G401 (cell line): ENCODE results near the gene GADL1. TPM values are rescaled to one million over a fixed set of nuclear protein-coding genes. Genes with fewer than 3 reads are reported as not detected.

ENCODE experiments used
- DNase-seq: peaks from one replicate; pipeline ENCODE4 v3.0.0-alpha.2; 2015; ENCODE audit warnings: low spot score
- in situ Hi-C: cut with HindIII; loops from 2 replicates; pipeline ENCODE4 v1.10.0; 2016; ENCODE audit warnings: low sequenced_read_pairs, mixed read lengths
- total RNA-seq: library from RNA; depleted of rRNA; stranded (reverse); fragments of >200 nt; shearing (Covaris generic); gene quantifications from 2 replicates; pipeline ENCODE4 v1.2.3, GENCODE V29; 2014; rRNA removed

Gene GADL1, protein sequence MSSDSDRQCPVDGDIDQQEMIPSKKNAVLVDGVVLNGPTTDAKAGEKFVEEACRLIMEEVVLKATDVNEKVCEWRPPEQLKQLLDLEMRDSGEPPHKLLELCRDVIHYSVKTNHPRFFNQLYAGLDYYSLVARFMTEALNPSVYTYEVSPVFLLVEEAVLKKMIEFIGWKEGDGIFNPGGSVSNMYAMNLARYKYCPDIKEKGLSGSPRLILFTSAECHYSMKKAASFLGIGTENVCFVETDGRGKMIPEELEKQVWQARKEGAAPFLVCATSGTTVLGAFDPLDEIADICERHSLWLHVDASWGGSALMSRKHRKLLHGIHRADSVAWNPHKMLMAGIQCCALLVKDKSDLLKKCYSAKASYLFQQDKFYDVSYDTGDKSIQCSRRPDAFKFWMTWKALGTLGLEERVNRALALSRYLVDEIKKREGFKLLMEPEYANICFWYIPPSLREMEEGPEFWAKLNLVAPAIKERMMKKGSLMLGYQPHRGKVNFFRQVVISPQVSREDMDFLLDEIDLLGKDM
- not detected in 2 replicates for total RNA-seq

DNA sequence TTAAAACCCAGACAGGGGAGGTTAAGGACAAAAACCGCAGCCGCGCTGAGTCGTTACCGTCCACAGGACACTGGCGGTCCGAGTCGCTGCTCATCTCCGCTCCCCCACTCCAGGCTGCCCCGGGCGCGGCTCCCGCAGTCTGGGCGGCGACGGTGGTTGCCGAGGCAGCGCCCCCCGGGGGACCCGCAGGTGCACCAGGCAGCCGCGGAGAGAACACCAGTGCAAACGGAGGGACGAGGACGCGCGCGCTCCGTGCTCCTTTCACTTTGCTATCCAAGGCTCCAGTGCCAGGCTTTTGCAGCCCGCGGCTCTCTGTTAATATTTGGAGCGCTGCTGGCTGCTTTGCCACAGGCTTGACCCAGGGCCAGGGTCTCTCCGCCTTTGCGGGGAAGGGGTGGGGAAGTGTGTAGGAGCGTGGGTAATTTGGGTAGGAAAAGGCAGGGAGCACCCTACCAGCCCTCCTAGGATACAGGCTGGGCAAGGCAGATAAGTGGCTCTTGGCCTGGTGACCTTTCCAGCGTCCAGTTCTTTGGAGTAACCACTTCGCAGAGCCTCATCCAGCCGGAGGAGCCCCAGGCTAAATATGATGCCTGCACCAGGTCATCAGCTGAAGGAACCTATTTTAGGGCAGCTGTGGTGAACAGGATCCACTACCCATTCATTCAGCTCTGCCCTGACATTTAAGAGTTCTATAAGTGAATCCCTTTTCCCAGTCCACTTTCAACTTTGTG is at the start of gene GADL1:
Gene GADL1 (minus strand): TSS at position 141 of the 731 bp plus-strand sequence. CDS start 47 bp downstream, at position 94.
- no peak for DNase-seq
- in situ Hi-C loops, result no loop called here

DNA sequence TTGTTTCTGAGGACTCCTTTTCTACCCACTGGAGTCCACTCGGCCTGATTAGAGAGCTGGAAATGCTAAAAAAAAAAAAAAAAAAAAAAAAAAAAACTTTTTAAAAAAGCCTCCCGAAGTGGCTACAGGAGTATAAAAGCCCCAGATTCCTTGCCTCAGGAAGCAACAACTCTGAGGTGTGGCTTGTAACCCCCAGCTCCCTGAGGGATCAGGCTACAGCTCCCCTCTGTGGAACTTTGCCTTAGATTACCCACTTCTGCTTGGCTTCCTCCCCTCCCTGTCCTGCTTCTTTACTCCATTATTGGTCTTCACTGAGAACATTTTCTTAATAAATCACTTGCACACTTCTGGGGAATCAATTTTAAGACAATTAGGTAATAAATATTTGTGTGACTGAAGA is 49.7 kb upstream of the GADL1 start:
- in situ Hi-C loops, result no loop called here
- no peak for DNase-seq

DNA sequence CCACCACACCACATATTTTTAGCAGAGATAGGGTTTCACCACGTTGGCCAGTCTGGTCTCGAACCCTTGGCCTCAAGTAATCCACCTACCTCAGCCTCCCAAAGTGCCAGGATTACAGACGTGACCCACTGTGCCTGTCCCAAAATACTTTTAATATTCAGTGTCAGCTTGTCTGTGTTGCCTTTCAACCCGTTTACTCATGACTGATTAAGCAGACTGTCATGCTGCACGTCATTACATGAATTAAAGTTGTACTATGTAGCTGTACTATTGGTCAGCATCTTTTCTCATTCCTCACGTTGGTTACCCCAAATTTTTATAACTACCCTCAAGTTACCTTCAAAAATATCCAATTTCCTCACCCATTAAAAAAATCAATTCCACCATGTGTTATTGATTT is 48.7 kb upstream of the GADL1 start:
- no peak for DNase-seq
- in situ Hi-C loops, result no loop called here

DNA sequence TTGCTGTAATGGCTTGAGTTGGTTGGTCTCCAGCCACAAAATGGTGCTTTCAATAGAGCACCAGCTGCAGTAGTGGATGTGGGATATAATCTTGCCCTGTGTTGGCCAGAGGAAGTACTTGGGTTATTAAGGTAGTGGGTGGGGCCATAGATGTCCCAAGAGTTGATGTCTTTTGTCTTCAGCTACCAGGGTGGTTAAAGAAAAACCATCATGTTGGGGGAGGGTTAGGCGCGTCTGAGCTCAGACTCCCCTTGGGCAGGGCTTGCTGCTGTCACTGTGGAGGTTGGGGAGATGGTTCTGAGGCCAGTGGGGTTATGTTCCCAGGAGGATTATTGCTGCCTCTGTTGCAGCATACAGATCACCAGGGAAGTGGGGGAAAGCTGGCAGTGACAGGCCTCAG is 46.9 kb upstream of the GADL1 start:
- in situ Hi-C loops, result no loop called here
- no peak for DNase-seq

DNA sequence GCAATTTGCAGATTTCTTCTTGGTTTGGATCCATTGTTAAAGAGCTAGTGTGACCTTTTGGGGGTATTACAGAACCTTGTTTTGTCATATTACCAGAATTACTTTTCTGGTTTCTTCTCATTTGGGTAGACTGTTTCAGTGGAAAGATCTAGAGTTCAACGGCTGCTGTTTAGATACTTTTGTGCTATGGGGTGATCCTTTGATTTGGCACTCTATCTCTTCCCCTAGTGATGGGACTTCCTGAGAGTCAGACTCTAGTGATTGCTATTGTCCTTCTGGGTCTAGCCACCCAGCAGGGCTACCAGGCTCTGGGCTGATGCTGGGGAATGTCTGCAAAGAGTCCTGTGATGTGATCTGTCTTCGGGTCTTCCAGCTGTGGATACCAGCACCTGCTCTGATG is 46.3 kb upstream of the GADL1 start:
- no peak for DNase-seq
- in situ Hi-C loops, result no loop called here

DNA sequence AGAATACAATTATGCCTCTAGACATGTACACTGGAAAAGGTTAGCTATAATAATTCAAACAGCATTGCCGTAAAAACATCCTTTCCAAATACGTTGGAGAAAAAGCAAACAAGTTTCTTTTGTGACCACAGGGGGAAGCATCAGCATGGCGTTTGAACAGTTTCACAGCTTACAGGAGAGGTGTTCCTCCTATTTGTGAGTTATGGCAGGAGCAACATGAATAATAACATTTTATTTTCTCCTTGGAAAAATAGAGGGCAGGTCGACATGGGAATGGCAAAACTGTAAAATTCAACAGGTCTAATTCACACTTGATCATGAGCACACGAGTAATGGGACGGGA is 39.7 kb upstream of the GADL1 start:
- in situ Hi-C loops, result no loop called here
- DNase-seq, result peak; percentile 6

DNA sequence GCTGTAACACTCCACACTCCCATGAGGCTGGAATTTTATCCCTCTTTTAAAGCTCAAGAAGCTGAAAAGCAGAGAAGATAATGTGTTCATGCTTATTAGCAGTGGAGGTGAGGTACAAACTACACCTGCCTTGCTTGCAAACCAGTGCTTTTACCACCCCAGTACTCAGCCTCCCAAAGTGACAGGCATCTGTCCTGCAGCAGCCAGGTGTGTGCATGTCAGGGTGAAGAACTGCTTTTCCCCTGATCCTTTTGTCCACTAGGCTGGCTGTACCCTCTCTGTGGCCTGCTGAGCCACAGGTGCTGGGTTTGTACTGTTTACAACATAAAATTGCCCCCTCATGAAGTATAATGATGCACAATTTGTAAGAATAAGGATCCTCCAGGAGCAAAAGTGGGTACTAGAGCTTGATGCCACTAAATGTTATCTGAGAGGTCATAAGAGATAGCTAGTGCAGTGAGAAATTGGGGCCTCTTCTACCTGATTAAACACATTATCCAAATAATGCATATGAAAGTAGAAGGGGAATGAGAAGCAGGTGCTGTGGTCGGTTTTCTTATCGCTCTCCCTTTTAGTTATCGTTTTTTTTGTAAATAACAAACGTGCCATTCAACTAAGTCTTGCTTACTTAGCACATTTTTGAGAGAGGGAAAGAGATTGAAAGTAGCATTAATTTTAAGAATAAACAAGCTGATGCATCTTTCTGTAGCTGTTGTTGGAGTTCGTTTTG is 39.2 kb upstream of the GADL1 start:
- DNase-seq, result no peak
- in situ Hi-C loops, result no loop called here

DNA sequence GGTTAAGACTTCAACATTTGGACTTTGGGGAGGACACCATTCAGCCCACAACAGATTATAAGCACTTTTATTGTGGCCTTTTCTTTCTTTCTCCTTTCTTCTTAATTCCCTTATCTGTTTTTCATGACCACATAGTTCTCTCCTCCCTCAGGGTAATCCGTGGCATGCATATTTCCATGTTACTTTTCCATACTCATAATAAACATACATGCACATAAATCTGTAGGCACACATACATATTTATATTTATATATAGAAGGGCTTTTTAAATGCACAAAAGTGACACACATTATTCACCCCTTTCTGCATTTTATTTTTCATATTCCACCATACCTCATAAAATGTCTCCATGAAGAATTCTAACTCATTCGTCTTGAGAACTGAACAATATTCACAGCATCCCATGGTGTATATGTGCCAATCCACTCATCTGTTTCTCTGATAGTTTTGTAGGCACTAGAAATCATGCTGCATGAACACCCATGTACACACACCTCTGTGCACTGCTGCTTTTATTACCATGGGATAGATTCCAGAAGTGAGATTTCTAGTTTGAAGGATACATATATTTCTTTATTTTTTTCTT is 38.1 kb upstream of the GADL1 start:
- no peak for DNase-seq
- in situ Hi-C loops, result no loop called here

DNA sequence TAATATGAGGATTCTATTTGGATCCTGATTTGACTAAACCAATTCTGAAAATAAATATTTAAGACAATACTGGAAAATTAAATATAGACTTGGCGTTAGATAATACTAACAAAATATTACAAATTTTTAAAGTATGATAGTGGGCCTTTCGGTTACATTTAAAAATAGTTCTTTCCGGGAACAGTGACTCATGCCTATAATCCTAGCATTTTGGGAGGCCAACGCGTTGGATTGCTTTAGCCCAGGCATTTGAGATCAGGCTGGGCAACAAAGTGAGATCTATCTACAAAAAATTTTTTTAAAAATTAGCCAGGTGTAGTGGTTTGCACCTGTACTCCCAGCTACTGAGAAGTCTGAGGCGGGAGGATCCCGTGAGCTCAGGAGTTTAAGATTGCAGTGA is 30.3 kb upstream of the GADL1 start:
- DNase-seq, result no peak
- in situ Hi-C loops, result no loop called here

DNA sequence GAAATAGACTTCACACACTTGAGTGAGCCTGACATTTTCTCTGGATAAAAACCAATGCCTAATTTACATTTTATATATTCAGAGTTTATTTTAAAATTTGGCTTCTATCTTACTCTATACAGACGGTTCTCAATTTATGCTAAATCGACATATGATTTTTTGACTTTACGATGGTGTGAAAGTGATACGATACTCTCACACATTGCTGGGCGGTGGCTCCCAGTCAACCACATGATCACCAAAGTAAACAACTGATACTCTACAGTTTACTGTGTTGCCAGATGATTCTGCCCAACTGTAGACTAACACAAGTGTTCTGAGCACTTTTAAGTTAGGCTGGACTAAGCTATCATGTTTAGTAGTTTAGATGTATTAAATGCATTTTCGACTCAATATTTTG is 25.1 kb upstream of the GADL1 start:
- DNase-seq, result no peak
- in situ Hi-C loops, result no loop called here

DNA sequence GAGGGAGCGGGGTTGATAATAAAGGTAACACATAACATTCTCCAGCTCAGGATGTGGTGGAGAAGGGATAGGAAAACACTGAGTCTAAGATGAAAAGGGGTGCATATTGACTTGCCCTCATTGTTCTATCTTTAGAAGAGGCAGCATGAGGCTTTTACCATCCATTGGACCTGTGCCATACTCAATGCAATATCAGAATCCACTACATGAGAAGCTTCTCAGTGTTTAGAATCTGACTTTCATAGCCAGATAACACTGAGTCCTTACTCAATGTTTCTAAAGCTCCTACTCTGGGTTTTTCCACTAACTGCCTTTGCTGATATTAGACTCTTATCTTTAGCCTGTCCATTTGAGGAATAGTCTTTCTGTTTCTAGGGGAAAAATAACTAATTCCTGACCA is 24.3 kb upstream of the GADL1 start:
- in situ Hi-C loops, result no loop called here
- no peak for DNase-seq

DNA sequence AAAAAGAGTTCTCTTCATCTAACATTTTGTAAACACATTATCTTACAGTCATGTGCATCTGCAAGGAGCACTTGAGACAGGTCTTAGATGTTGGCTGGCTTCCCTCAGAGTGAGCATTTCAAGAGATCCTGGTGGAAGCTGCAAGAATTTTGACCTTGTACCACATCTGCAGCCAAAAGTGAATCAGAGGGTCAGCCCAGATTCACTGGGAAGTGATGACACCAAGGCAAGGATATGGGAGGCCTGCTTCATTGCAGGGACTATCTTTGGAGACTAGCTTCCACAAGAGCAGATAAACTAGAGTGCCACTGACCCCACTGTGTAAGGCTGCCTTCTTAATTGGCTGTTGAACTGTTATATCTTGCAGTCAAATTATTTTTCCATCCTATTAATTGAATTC is 21.3 kb upstream of the GADL1 start:
- in situ Hi-C loops, result no loop called here
- no peak for DNase-seq

DNA sequence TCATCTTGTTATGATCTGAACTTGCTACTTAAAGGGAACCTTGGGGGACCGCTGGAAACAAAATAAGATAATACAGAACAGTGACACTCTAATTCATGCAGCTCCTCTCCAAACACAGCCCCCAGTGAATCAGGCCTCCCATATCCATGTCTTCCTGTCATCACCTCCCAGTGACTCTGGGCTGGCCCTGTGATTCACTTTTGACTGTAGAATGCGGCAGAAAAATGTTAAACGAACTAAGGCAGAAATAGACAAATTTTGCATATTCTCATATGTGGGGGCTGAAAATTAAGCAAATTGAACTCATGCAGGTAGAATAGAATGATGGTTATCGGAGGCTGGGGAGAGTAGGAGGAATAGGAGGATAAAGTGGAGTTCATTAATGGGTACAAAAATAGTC is 20.2 kb upstream of the GADL1 start:
- in situ Hi-C loops, result no loop called here
- no peak for DNase-seq

DNA sequence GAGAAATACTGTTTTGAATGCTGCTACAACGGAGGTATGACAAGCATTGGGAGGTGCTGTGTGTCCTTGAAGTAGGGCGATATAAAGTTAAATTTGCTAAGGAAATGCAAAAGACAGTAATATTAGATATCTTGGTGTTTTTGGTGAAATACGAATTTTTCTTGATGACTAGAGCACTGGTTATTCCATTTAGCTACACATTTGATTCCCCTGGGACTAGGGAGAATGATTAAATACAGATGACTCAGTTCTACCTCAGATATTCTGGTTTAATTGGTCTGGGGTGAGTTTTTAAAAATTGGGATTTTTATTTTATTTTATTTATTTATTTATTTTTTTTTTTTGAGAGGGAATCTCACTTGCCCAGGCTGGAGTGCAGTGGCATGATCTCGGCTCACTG is 18.7 kb upstream of the GADL1 start:
- no peak for DNase-seq
- in situ Hi-C loops, result no loop called here

DNA sequence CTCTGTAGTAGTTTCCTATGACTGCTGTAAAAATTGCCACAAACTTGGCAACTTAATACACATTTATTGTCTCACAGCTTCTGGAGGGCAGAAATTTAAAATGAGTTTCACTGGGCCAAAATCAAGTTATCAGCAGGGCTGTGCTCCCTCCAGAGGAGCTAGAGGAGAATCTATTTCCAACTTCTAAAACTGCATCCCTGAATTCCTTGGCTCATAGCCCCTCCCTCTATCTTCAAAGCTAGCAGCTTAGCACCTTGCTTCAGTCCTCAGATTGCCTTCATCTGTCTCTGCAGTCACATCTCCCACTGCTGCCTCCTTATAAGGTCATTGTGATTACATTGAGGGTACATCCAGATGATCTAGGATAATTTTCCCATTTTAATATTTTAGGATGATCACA is 17.8 kb upstream of the GADL1 start:
- no peak for DNase-seq
- in situ Hi-C loops, result no loop called here

DNA sequence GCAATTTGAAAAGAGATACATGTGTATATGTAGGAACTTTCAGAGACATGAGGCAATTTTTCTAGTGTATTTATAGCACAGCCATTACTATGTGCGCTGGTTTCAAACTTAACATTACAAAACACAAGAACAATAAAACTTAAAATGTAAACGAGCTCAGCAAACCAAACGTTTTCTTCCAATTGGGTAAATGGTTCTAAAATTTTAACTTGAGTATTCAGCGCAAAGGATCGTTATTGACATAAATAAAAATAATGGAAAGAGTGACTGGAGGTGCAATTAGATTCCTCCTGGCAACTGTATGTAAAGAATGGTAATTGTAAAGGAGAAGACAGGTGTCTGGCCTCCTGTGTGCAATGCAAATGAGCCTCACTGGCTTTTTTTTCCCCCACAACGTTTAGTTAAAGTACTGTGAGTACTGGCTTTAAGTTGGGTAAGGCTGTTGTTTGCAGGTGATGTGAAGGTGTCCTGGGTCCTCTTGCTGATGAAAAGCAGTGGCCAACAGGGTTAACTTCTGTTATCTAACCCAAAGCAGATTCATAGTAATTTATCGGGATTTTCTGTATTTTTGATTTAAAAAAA is 14.1 kb upstream of the GADL1 start:
- DNase-seq, result no peak
- in situ Hi-C loops, result no loop called here

DNA sequence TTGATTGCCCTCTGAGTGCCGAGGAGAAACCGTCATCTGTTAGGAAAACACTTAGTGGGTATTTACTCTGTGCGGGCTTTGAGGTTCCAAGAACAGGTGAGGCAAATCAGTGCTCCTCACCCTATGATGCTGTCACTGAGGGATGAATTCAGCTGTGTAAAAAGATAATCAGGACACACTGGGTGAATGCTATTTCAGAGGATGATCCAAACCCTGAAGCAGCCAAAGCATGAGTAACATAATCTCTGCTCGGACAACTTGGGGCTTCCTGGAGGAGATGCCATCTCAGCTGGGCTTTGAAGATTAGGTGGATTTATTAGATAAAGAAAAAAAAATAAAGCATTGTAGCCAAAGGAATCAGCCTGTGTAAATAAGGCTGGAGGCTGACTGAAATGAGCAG is 10.5 kb upstream of the GADL1 start:
- no peak for DNase-seq
- in situ Hi-C loops, result no loop called here

DNA sequence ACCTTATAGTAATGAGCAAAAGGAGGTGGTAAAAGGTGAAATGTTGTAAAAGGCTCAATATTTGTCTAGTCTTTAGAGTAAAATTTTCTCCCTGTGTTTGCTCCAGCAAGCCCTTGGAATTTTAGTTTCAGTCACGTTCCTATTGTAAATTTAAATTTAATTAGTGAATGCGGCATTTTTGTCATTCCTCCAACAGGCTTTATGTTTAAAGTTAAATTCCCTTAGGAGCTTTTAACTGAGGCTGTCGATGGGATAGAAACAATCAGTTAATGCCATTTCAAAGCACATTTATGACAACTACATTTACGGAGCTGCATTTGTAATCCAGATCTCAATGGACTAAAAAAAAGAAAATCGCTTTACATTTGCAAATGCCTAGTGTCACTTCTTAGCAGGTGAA is 868 bp upstream of the GADL1 start:
- no peak for DNase-seq
- in situ Hi-C loops, result no loop called here

DNA sequence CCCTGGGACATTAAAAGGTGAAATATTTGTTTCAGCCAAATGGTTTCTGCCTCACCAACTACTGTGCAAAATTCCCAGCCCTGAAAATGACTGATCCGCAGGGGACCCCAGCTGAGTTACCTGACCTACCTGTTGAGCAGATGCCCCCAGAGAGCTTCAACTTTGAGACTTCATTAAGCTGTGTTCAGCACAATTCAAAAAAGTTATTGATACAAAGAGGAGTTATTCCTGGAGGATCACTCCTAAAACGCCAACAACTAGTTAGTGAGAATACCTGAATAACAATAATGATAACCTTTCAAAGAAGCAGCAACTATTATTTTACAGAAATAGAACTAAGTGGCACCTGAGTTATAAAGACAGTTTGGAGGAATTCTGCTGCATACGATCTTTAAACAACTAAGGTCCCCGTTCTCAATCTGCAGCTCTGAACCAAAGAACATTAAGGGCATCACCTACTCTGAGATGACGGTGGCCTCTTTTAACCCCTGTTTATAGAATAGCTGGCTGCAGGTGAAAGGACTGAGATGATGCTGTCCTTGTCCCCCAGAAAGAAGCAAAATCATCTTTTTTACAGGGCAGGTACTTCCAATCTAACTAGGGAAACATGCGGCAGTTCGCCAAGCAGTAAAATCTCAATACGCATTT is 659 bp downstream of the GADL1 start:
- no peak for DNase-seq
- in situ Hi-C loops, result no loop called here
